GM12878 (cell line): ENCODE results near the gene GIMAP2.

ENCODE experiments used
- CTCF ChIP-seq, 3 experiments: IDR thresholded peaks in 2 of 3; conservative IDR thresholded peaks in 1 of 3; 2 replicates each; pipeline ENCODE4 v1.5.1; 2011; ENCODE audit warnings: low read depth in 3 of 3, low read length in 3 of 3, mild to moderate bottlenecking in 3 of 3, control low read depth in 2 of 3, moderate library complexity in 2 of 3, inconsistent platforms in 1 of 3, mixed read lengths in 1 of 3; ENCODE audit not compliant: control insufficient read depth in 2 of 3, insufficient read depth in 1 of 3; ENCODE audit errors: extremely low read depth in 1 of 3
- ELK1 ChIP-seq: IDR thresholded peaks from 2 replicates; pipeline ENCODE4 v1.6.1; 2012; ENCODE audit warnings: low read depth, low read length, improper control_type of control experiment
- NR2C2 ChIP-seq: IDR thresholded peaks from 2 replicates; pipeline ENCODE4 v1.6.1; 2011; ENCODE audit warnings: borderline replicate concordance, low read depth; ENCODE audit not compliant: control insufficient read depth, insufficient read length
- POU2F2 ChIP-seq: IDR thresholded peaks from 3 replicates; pipeline ENCODE4 v1.6.1; 2011; ENCODE audit warnings: low read depth, mild to moderate bottlenecking, low read length, borderline replicate concordance
- TARDBP ChIP-seq: IDR thresholded peaks from 2 replicates; pipeline ENCODE4 v1.6.1; 2016; ENCODE audit warnings: borderline replicate concordance

- TF ChIP-seq ELK1: no peak
- no peak for TF ChIP-seq CTCF (IDR thresholded peaks at IDR 0.05 in 2 of 3, conservative IDR thresholded peaks at IDR 0.05 in 1 of 3; ENCODE audit: control insufficient read depth in 2 of 3, extremely low read depth in 1 of 3, insufficient read depth in 1 of 3, low read depth in 3 of 3, low read length in 3 of 3)
- no peak for TF ChIP-seq TARDBP
- no peak for TF ChIP-seq POU2F2
- TF ChIP-seq NR2C2: no peak
Observed at GRCh38 chr7:150656047-150656446, 29.5 kb upstream of the GIMAP2 start.
